ENCODE measurements around the gene PADI6.
A peak's percentile ranks its signal among the peaks of the same experiment; 100 is the strongest.

GRCh38 chr1:17437580-17438317 lies 65.8 kb downstream of the PADI6 start:
- TF ChIP-seq POLR2A (IDR thresholded peaks at IDR 0.05; ENCODE audit: low read depth, low read length), result peak; percentile 67; the same call in 1 of the 2 replicates
- no peak for TF ChIP-seq EZH2 (IDR thresholded peaks at IDR 0.05; ENCODE audit: borderline replicate concordance, control insufficient read depth, low read depth, low read length)
- no peak for TF ChIP-seq WRNIP1 (IDR thresholded peaks at IDR 0.05; ENCODE audit: borderline replicate concordance, low read depth, low read length)
- TF ChIP-seq CTCF (IDR thresholded peaks at IDR 0.05 in 2 of 3, conservative IDR thresholded peaks at IDR 0.05 in 1 of 3; ENCODE audit: control insufficient read depth in 2 of 3, extremely low read depth in 1 of 3, insufficient read depth in 1 of 3, low read depth in 3 of 3, low read length in 3 of 3), result no peak
- TF ChIP-seq HCFC1 (IDR thresholded peaks at IDR 0.05; ENCODE audit: low read length), result no peak
- peak in 1 of 2 experiments; percentile 52; a peak in 2 of 4 replicates for TF ChIP-seq BHLHE40 (IDR thresholded peaks at IDR 0.05; ENCODE audit: borderline replicate concordance in 1 of 2, low read depth in 2 of 2, low read length in 1 of 2)
- no peak for TF ChIP-seq RFX5 (IDR thresholded peaks at IDR 0.05; ENCODE audit: low read depth, low read length)
- no peak for TF ChIP-seq EP300 (IDR thresholded peaks at IDR 0.05; ENCODE audit: borderline replicate concordance in 1 of 2, control insufficient read depth in 1 of 2, low read depth in 2 of 2, low read length in 2 of 2)
- TF ChIP-seq, protein P1, sequence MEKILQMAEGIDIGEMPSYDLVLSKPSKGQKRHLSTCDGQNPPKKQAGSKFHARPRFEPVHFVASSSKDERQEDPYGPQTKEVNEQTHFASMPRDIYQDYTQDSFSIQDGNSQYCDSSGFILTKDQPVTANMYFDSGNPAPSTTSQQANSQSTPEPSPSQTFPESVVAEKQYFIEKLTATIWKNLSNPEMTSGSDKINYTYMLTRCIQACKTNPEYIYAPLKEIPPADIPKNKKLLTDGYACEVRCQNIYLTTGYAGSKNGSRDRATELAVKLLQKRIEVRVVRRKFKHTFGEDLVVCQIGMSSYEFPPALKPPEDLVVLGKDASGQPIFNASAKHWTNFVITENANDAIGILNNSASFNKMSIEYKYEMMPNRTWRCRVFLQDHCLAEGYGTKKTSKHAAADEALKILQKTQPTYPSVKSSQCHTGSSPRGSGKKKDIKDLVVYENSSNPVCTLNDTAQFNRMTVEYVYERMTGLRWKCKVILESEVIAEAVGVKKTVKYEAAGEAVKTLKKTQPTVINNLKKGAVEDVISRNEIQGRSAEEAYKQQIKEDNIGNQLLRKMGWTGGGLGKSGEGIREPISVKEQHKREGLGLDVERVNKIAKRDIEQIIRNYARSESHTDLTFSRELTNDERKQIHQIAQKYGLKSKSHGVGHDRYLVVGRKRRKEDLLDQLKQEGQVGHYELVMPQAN (conservative IDR thresholded peaks at IDR 0.05), result peak; percentile 57
- TF ChIP-seq, protein P2, sequence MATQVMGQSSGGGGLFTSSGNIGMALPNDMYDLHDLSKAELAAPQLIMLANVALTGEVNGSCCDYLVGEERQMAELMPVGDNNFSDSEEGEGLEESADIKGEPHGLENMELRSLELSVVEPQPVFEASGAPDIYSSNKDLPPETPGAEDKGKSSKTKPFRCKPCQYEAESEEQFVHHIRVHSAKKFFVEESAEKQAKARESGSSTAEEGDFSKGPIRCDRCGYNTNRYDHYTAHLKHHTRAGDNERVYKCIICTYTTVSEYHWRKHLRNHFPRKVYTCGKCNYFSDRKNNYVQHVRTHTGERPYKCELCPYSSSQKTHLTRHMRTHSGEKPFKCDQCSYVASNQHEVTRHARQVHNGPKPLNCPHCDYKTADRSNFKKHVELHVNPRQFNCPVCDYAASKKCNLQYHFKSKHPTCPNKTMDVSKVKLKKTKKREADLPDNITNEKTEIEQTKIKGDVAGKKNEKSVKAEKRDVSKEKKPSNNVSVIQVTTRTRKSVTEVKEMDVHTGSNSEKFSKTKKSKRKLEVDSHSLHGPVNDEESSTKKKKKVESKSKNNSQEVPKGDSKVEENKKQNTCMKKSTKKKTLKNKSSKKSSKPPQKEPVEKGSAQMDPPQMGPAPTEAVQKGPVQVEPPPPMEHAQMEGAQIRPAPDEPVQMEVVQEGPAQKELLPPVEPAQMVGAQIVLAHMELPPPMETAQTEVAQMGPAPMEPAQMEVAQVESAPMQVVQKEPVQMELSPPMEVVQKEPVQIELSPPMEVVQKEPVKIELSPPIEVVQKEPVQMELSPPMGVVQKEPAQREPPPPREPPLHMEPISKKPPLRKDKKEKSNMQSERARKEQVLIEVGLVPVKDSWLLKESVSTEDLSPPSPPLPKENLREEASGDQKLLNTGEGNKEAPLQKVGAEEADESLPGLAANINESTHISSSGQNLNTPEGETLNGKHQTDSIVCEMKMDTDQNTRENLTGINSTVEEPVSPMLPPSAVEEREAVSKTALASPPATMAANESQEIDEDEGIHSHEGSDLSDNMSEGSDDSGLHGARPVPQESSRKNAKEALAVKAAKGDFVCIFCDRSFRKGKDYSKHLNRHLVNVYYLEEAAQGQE (IDR thresholded peaks at IDR 0.05; ENCODE audit: low read depth, low read length), result no peak
- TF ChIP-seq SP1 (IDR thresholded peaks at IDR 0.05; ENCODE audit: low read depth, low read length), result no peak
- TF ChIP-seq, protein P3, sequence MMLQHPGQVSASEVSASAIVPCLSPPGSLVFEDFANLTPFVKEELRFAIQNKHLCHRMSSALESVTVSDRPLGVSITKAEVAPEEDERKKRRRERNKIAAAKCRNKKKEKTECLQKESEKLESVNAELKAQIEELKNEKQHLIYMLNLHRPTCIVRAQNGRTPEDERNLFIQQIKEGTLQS (IDR thresholded peaks at IDR 0.05; ENCODE audit: borderline replicate concordance, extremely low read depth, low read depth, low read length), result no peak
